KOPT-K1 (cell line): ENCODE data around the gene CLCN6.

Source experiments
- H3K27ac ChIP-seq: fragments of 200-600 bp; sonication (generic); 2 replicates; pipeline ENCODE4 v1.5.1; 2016; ENCODE audit warnings: antibody characterized with exemption, mild to moderate bottlenecking, low read depth, low read length; ENCODE audit not compliant: poor library complexity, severe bottlenecking
- H3K36me3 ChIP-seq: fragments of 200-600 bp; sonication (generic); 2 replicates; pipeline ENCODE4 v1.5.1; 2017; ENCODE audit warnings: antibody characterized with exemption, mild to moderate bottlenecking, low read length, moderate library complexity; ENCODE audit not compliant: insufficient read depth
- H3K9me3 ChIP-seq: fragments of 200-600 bp; sonication (generic); 2 replicates; pipeline ENCODE4 v1.5.1; 2017; ENCODE audit warnings: antibody characterized with exemption, low read length, mild to moderate bottlenecking; ENCODE audit not compliant: insufficient read depth, poor library complexity, severe bottlenecking

The CLCN6 gene

DNA sequence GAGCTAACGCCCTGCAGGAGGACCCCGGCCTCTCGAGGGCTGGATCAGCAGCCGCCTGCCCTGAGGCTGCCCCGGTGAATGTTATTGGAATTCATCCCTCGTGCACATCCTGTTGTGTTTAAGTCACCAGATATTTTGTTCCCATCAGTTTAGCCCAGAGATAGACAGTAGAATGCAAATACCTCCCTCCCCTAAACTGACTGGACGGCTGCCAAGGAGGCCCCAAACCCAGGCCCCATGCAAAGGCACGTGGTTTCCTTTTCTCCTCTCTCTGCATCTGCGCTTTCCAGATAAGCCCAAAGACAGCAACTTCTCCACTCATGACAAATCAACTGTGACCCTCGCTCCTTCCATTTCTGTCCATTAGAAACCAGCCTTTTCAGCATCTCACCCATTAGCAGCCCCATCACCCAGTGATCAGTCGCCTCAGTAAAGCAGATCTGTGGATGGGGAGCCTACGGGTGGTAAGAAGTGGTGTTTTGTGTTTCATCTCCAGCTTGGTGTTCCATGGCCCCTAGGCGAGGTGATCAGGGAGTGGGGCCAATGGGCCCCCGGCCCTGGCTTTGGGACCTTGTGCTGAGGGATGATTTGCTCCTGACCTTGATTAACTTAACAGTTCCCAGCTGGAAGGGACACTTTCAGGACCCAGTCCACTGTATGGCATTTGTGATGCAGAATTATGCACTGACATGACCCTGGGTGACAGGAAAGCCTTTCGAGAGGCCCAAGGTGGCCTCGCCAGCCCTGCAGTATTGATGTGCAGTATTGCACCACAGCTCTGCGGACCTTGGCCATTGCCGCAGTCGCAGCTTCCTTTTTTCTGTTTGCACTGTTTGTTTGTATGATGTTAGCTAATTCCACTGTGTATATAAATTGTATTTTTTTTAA, 36.4 kb downstream of the CLCN6 start:
- Histone ChIP-seq H3K27ac (no peak overlapping the region), H3K9me3 (no peaks in the 10 kb centered on the region), H3K36me3 (peaks cover 85% of the 10 kb centered on the region)

DNA sequence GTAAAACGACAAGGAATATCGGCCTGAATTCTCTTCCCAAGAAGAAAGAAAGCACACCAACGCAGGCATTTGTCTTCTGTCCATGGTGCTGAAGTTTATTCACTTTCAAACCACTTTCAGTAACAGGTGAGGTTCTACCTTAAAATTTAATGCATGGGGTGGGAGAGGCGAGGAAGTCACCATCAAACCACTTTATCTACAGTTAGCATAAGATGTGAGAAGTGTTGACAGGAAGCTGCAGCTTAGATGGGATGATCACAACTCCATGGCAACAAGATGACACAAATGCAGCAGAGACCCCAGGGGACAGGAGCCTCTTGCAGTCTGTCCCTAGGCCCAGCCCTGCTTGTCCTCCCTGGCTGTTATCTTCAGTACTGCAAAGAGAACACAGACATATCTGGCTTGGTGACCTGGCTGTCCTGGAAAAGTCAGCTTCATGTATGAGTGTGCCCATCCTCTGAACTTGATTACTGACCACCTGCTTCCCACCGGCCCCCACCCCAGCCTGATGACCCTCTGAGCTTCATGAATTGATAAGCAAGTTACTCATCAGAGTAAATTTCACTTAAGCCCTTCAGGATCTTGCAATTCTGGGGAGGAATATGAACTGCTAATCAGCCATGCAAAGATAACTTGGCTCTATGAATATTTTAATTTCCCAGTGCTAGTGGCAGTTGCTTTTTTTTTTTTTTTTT, 39.8 kb downstream of the CLCN6 start:
- H3K27ac ChIP-seq, result no peak overlapping the region
- peaks cover 57% of the 10 kb centered on the region for H3K36me3 ChIP-seq
- H3K9me3 ChIP-seq, result no peaks in the 10 kb centered on the region

DNA sequence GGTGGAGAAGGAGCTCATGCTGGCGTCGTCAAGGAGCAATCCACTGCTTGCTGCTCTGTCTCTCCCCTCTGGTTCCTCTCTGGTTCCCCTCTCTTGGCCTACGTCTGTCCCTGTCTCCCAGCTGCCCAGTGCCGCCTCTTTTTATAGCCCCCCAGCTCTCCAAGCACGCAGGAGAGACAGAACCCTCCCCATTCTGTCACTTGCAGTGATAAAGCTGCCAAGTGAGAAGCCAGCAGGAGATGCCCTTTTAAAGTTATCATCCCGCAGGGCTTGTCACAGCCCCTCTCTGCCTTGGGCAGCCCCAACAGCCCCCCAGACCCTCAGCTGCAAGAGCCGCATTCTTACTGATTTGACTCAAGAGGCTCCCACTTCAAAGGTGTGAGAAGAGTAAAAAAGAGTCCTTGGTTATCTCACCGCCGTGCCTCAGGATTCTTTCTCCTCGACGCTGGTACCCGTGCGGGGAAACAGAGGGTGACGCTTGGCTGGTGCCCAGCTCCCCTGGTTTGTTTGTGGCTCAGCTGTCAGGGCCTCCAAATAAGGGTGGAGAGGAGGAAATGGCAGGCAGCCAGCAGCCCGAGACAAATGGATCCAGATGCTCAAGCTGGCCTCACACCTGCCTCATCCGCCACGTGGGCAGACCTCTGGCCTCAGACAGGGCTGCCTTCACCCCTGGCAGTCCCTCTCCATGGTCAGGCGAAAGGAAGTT, 41.8 kb downstream of the CLCN6 start, which contains the start of gene NPPA:
Gene NPPA, minus strand, starts transcription at position 117 of the 706 bp plus-strand sequence. Its CDS starts 99 bp downstream, at position 18.
- Histone ChIP-seq H3K27ac (no peak within 1 kb of the TSS), H3K36me3 (peaks cover 38% of the 10 kb centered on the region), H3K9me3 (no peaks in the 10 kb centered on the region)

DNA sequence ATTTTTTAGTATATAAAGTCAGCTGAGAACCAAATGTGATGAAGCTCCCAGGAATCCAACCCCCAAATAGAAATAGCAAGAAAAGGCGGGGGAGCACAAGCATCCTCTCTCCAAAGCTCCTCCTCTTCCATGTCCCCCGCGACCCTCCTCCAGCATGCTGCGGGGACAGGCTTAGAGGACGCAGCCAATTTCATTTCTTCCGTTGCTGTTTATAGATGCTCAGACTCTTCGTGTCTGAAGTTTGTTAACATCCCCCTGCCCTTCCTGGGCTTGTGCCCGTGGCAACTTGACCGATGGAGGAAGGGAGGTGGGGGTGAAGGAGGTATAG, 42.3 kb downstream of the CLCN6 start:
- H3K9me3 ChIP-seq, result no peaks in the 10 kb centered on the region
- no peak overlapping the region for H3K27ac ChIP-seq
- H3K36me3 ChIP-seq, result peaks cover 38% of the 10 kb centered on the region

DNA sequence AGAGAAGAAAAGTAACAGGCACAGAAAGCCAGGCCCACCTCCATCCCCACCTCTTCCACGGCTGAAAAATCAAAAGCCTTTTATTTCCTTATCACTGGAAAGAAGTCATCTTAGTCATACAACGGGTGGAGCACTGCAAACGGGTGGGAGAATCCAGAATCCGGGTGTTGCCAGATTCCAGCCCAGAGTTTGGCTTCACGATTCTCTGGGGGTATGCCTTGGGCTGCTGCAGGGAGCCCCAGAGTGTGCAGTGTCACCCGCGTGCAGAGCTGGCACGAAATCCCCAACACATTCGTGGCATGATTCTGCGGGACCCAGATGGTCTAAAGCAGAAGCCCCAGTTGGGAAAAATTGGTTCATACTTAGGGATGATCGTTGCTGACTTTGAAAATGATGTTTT, 44.2 kb downstream of the CLCN6 start:
- Histone ChIP-seq H3K9me3 (no peaks in the 10 kb centered on the region), H3K36me3 (peaks cover 20% of the 10 kb centered on the region; the same call in 1 of the 2 replicates), H3K27ac (no peak overlapping the region)

DNA sequence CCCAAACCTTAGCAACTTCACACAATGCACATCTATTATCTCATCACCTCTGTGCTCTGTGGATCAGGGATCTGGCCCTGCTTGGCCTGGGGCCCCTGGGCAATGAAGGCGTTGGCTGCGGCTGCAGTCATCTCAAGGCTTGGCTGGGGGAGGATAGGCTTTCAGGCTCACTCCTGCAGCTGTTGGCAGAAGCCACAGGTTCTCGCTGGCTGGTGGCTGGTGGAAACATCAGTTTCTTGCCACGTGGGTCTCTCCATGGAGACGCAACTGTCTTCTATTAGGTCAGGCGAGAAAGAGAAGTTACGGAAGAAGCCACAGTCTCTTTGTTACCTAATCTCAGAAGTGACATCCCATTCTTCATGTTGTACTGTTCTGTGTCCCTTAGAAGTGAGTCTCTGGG, 45.2 kb downstream of the CLCN6 start:
- H3K27ac ChIP-seq, result no peak overlapping the region
- H3K36me3 ChIP-seq, result 0 out of 2 replicates have a peak, but pooled peaks cover 10% of the 10 kb centered on the region
- H3K9me3 ChIP-seq, result no peaks in the 10 kb centered on the region

DNA sequence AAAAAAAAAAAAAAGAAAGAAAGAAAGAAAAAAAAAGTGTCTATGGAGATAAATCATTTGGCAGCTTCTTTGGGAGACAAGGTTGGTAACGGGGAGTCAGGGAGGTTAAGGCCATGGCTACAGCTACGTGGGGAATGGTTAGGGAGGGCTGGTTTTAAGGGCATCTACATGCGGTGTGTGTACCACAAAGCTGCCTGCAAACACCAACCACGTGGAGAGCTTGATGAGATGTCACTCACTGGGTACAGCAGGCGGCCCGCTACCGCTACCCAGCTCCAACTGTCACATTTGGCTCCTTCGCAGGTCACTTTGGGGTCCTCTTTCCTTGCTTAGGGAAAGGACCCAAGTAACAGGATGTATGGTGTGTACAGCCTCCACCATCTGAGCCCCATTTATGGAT, 48.5 kb downstream of the CLCN6 start:
- Histone ChIP-seq H3K36me3 (no peaks in the 10 kb centered on the region), H3K9me3 (no peaks in the 10 kb centered on the region), H3K27ac (no peak overlapping the region)

DNA sequence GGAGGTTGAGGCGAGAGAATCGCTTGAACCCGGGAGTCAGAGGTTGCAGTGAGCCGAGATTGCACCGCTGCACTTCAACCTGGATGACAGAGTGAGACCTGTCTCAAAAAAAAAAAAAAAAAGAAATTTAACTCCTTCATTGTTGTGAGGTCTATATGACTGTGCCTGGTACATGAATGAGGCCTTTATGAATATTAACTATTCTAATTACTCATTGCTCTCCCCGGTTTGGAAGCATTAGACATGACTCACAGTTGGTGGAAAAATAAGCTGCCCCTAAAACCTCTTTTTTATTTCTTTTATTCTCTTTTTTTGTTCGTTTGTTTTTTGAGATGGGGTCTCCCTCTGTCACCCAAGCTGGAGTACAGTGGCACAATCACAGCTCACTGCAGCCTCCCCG, 49.4 kb downstream of the CLCN6 start:
- Histone ChIP-seq H3K9me3 (no peaks in the 10 kb centered on the region), H3K27ac (no peak overlapping the region), H3K36me3 (no peaks in the 10 kb centered on the region)

DNA sequence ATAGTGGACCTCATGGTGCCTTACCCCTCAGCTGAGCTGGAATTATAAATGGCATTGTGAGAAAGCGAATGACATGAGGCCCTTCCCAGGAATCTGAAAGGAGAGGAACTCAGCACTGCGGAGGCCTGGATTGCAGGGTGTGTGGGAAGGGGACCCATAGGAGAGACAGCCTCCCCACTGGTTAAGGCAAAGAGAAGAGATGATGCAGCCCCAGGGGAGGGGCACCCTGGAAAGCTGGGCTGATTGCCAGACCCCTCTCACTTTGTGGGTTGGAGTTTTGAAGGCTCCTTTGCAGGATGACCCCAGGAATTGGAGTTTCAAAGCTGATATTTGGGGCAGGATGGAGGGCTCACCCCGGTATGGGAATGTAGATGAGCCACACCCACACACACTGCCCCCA, 50.7 kb downstream of the CLCN6 start:
- H3K36me3 ChIP-seq, result no peaks in the 10 kb centered on the region
- no peak overlapping the region for H3K27ac ChIP-seq
- no peaks in the 10 kb centered on the region for H3K9me3 ChIP-seq

DNA sequence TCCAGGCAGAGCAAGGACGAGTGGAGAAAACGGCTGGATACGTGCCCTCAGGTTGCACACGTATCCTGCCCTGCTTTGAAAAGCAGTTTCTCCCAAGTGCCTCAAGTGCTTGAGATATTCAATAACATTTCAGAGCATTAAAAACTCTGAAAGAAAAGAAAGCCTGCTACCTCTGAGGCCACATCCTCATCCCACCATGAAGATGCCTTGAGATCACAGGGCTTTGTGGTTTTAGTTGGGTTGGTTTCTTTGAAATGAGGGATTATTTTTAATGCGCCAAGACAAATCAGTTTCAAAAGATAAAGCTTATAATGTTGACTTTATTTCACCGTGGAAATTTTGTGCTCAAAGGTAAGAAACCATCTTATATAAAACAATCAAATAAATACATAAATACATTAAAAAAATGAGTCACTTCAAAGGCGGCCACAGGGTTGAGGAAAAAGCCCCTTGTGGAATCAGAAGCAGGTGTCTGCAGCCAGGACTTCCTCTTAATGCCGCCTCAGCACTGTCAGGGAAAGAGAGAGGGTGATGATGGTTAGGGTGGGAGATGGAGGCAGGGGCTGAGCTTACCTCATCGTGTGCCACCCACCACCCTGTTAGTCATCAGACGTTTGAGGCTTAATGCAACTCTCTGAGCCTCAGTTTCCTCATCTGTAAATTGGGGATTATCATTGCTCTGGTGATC, 51.3 kb downstream of the CLCN6 start:
- H3K9me3 ChIP-seq, result no peaks in the 10 kb centered on the region
- H3K36me3 ChIP-seq, result no peaks in the 10 kb centered on the region
- no peak overlapping the region for H3K27ac ChIP-seq

DNA sequence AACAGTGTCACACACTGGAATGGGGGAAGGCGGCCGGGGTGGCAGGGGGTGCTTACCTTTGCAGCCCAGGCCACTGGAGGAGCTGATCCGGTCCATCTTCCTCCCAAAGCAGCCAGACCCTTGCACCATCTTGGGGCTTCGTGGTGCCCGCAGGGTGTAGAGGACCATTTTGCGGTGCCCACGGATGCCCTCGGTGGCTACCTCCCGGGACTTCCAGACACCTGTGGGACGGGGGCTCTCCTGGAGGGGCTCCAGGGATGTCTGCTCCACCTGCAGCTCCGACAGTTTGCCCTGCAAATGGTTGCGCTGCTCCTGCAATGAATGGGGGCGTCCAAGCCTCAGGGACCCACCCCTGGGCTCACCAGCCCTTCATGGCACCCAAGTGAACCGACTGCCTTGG, 52.2 kb downstream of the CLCN6 start:
- H3K27ac ChIP-seq, result no peak overlapping the region
- H3K36me3 ChIP-seq, result no peaks in the 10 kb centered on the region

DNA sequence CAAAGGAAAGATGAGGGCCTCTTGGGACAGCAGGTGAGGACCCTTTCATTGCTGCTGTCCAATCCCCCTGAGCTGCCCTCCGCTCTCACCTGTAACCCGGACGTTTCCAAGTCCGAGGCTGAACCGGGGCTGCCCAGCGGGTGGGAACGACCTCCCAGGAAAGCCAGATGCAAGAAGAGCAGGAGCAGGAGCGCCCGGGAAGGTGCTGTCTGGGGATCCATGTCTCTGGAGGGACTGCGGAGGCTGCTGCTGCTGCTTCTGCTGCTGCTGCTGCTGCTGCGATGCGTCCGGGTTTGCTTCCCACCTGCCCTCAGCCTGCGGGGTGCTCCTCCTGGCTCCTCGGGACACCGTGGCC, 52.6 kb downstream of the CLCN6 start, which contains the start of gene NPPB:
Gene NPPB, minus strand, starts transcription at position 333 of the 355 bp plus-strand sequence. Its CDS starts 112 bp downstream, at position 221.
- H3K27ac ChIP-seq, result no peak within 1 kb of the TSS
- H3K9me3 ChIP-seq, result no peaks in the 10 kb centered on the region
- no peaks in the 10 kb centered on the region for H3K36me3 ChIP-seq

More for the DNA sequence above, 52.2 kb downstream of the CLCN6 start:
- no peaks in the 10 kb centered on the region for H3K9me3 ChIP-seq

DNA sequence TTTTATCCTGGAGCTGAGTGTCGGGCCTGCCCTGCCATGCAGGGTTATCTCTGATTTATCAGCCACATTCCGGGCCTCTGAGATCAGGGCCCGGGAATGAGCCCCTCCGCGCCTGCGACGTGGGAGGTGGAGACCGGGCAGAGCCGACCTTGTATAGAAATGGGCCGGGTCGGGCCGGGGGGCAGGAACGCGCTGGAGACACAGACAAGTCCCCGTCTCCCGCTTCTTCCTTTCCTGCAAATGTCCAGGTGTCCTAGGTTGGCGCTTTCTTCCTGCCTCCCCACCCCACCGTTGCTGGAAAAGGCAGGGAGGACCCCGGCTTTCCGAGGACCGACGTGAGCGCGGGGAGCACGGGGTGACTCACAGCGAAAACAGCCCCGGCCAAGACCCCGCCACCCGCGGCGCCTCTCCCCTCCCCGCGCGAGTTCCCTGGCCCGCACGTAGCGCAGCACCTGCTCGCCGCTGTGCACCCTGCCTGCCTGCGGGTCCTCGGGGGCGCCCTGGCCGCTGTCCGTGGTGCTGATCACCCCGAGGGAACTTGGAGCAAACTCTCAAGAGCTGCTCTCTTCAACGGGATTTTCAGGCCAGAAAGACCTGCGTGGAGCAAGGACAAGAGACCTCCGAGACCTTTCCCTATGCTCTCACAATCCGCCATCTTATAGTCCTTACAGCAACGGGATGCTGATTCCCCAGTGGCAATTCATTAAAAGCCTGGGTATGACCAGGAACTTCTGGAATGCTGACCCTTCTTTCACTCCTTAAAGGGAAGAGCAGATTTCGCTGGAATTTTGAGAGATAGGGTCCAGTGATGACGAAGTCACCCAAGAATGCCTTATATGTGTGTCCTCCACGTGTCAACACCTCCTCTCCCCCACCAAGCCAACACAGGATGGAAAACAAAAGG, 53.2 kb downstream of the CLCN6 start:
- Histone ChIP-seq H3K27ac (no peak overlapping the region), H3K9me3 (no peaks in the 10 kb centered on the region), H3K36me3 (no peaks in the 10 kb centered on the region)

DNA sequence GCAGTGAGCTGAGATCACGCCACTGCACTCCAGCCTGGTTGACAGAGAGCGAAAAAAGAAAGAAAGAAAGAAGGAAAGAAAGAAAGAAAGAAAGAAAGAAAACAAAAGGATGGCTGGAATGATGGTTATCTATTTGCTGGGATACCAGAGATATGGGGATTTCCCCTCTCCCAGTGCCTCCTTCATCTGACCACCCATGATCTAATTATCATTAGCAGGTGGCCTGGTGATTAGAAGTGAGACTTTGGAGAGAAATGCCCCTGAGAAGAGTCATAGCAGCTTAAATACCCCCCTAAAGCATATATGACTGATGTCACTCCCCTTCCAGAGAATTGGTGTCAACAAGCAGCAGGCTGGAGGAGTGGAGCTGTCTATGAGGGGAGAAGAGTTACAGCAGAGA, 54.1 kb downstream of the CLCN6 start:
- Histone ChIP-seq H3K27ac (no peak overlapping the region), H3K36me3 (no peaks in the 10 kb centered on the region), H3K9me3 (no peaks in the 10 kb centered on the region)
